ENCODE results near the gene RNF144A.
"Not testable (repeated sequence)": the region's sequence is repeated elsewhere in the genome, so short reads cannot be mapped to it uniquely, and the experiment has no call there.

RNF144A gene

GRCh38 chr2:6930923-6931647, 13.9 kb downstream of the RNF144A start:
- no peak for DNase-seq

- DNase-seq, result no peak
Observed at GRCh38 chr2:6931753-6932152, 14.5 kb downstream of the RNF144A start.

GRCh38 chr2:6932206-6932605, 15.0 kb downstream of the RNF144A start:
- no peak for DNase-seq

- DNase-seq, result peak in 1 of 2 experiments; percentile 22
Observed at GRCh38 chr2:6932828-6933227, 15.6 kb downstream of the RNF144A start.

GRCh38 chr2:6933911-6934310, 16.7 kb downstream of the RNF144A start:
- no peak for DNase-seq

GRCh38 chr2:6934345-6934744, 17.1 kb downstream of the RNF144A start:
- DNase-seq, result no peak

- no peak for DNase-seq
Observed at GRCh38 chr2:6934758-6935651, 17.8 kb downstream of the RNF144A start.

- DNase-seq, result not testable (repeated sequence)
Observed at GRCh38 chr2:6935652-6936020, 18.4 kb downstream of the RNF144A start.

- DNase-seq, result no peak
Observed at GRCh38 chr2:6937157-6937556, 19.9 kb downstream of the RNF144A start.

- DNase-seq, result no peak
Observed at GRCh38 chr2:6937582-6937981, 20.4 kb downstream of the RNF144A start.

GRCh38 chr2:6939071-6939470, 21.9 kb downstream of the RNF144A start:
- DNase-seq, result peak; percentile 61 to 66

- DNase-seq, result no peak
Observed at GRCh38 chr2:6940820-6941219, 23.6 kb downstream of the RNF144A start.

- no peak for DNase-seq
Observed at GRCh38 chr2:6941299-6942046, 24.3 kb downstream of the RNF144A start.

- DNase-seq, result no peak
Observed at GRCh38 chr2:6942848-6943247, 25.6 kb downstream of the RNF144A start.

- DNase-seq, result no peak
Observed at GRCh38 chr2:6943523-6943922, 26.3 kb downstream of the RNF144A start.

- no peak for DNase-seq
Observed at GRCh38 chr2:6943971-6944370, 26.8 kb downstream of the RNF144A start.

- no peak for DNase-seq
Observed at GRCh38 chr2:6944555-6944954, 27.3 kb downstream of the RNF144A start.

GRCh38 chr2:6945087-6945813, 28.0 kb downstream of the RNF144A start:
- DNase-seq, result no peak

- no peak for DNase-seq
Observed at GRCh38 chr2:6945821-6946220, 28.6 kb downstream of the RNF144A start.

GRCh38 chr2:6946722-6947121, 29.5 kb downstream of the RNF144A start:
- no peak for DNase-seq

GRCh38 chr2:6947929-6948676, 30.9 kb downstream of the RNF144A start:
- no peak for DNase-seq

Measured in NCI-H526 (cell line).